Measurements from ENCODE around the gene ISG20. TPM values are rescaled to one million over a fixed set of nuclear protein-coding genes. Genes with fewer than 3 reads are reported as not detected.
A peak's percentile ranks its signal among the peaks of the same experiment; 100 is the strongest.

ISG20 gene
- total and polyA plus RNA-seq, 2 donors (not counting 3 experiments of a cell fraction or from before 2014, with no cell fraction given) = 6.4 to 7.5 TPM

- H3K4me3 ChIP-seq (replicated peaks in 1 of 3; ENCODE audit: insufficient read depth in 1 of 3, low read depth in 1 of 3, low read length in 3 of 3) = no peak overlapping the region
- DNase-seq (ENCODE audit: low read depth, low spot score) = no peak
- H3K79me2 ChIP-seq (ENCODE audit: control insufficient read depth, insufficient read depth, low read length) = no peaks in the 10 kb centered on the region
- TF ChIP-seq FOS (IDR thresholded peaks at IDR 0.05; ENCODE audit: borderline replicate concordance, insufficient read depth, low read length) (no peak), CTCF (IDR thresholded peaks at IDR 0.05; ENCODE audit: extremely low read depth in 1 of 2, insufficient read depth in 1 of 2, low read depth in 1 of 2, low read length in 2 of 2) (peak in 1 of 2 donors; percentile 17)
- peaks cover 6 to 21% of the 10 kb centered on the region in 2 experiments for H3K27me3 ChIP-seq (ENCODE audit: control insufficient read depth in 2 of 2, insufficient read depth in 2 of 2, low read length in 2 of 2)
- no peaks in the 10 kb centered on the region for H3K36me3 ChIP-seq (ENCODE audit: control insufficient read depth in 2 of 2, extremely low read depth in 1 of 2, insufficient read depth in 2 of 2, low read length in 2 of 2)
- POLR2A ChIA-PET = no interaction called here
- intact Hi-C loops (cut with micrococcal nuclease) = loop anchor here (1.0 to 5.0 kb wide), 2 partner anchors 44 to 77 kb away; no protein-coding TSS in a partner anchor
- H2AFZ ChIP-seq (ENCODE audit: low read depth, low read length) = no peak overlapping the region
- H3K27ac ChIP-seq (ENCODE audit: insufficient read depth, low read depth, low read length) = no peak overlapping the region
- no peaks in the 10 kb centered on the region for H4K20me1 ChIP-seq (replicated peaks; ENCODE audit: control insufficient read depth, extremely low read depth, insufficient read depth, low read length)
- CTCF ChIA-PET = interaction anchor here (1.2 kb wide), 2 partner anchors 42 to 44 kb away, joined by 3 to 4 read pairs; no protein-coding TSS in a partner anchor
- dilution Hi-C loops (cut with MboI; ENCODE audit: extremely low pct_ligation_motif_present, low sequenced_read_pairs) = no loop called here
- H3K9ac ChIP-seq (replicated peaks; ENCODE audit: extremely low read depth, insufficient read depth, low read length) = no peak overlapping the region
- H3K4me2 ChIP-seq (ENCODE audit: insufficient read depth, low read length) = no peak overlapping the region
- no peak for FAIRE-seq
- H3K9me1 ChIP-seq (replicated peaks; ENCODE audit: control insufficient read depth, extremely low read depth, insufficient read depth, low read length) = no peaks in the 10 kb centered on the region
- no peaks in the 10 kb centered on the region for H3K4me1 ChIP-seq (ENCODE audit: control insufficient read depth, extremely low read depth, insufficient read depth, low read length)
- no peaks in the 10 kb centered on the region for H3K9me3 ChIP-seq (replicated peaks; ENCODE audit: control insufficient read depth, insufficient read depth, low read length)
- BruUV-seq (replicated peaks) = no TSS peak
These were observed 62.8 kb downstream of the ISG20 start for GRCh38 chr15:88701561-88702095.

- Histone ChIP-seq H4K20me1 (replicated peaks; ENCODE audit: control insufficient read depth, extremely low read depth, insufficient read depth, low read length) (no peaks in the 10 kb centered on the region), H3K9me3 (replicated peaks; ENCODE audit: control insufficient read depth, insufficient read depth, low read length) (no peaks in the 10 kb centered on the region), H3K9ac (replicated peaks; ENCODE audit: extremely low read depth, insufficient read depth, low read length) (no peak overlapping the region), H3K4me1 (ENCODE audit: control insufficient read depth, extremely low read depth, insufficient read depth, low read length) (peaks cover 1% of the 10 kb centered on the region), H3K4me2 (ENCODE audit: insufficient read depth, low read length) (no peak overlapping the region), H3K79me2 (ENCODE audit: control insufficient read depth, insufficient read depth, low read length) (no peaks in the 10 kb centered on the region), H3K27me3 (ENCODE audit: control insufficient read depth in 2 of 2, insufficient read depth in 2 of 2, low read length in 2 of 2) (peaks cover 6 to 21% of the 10 kb centered on the region in 2 experiments), H3K9me1 (replicated peaks; ENCODE audit: control insufficient read depth, extremely low read depth, insufficient read depth, low read length) (no peaks in the 10 kb centered on the region), H3K36me3 (ENCODE audit: control insufficient read depth in 2 of 2, extremely low read depth in 1 of 2, insufficient read depth in 2 of 2, low read length in 2 of 2) (no peaks in the 10 kb centered on the region), H2AFZ (ENCODE audit: low read depth, low read length) (no peak overlapping the region), H3K4me3 (replicated peaks in 1 of 3; ENCODE audit: insufficient read depth in 1 of 3, low read depth in 1 of 3, low read length in 3 of 3) (no peak overlapping the region), H3K27ac (ENCODE audit: insufficient read depth, low read depth, low read length) (no peak overlapping the region)
- DNase-seq (ENCODE audit: low read depth, low spot score) (no peak), FAIRE-seq (no peak)
- dilution Hi-C loops (cut with MboI; ENCODE audit: extremely low pct_ligation_motif_present, low sequenced_read_pairs) = no loop called here
- POLR2A ChIA-PET = no interaction called here
- CTCF ChIA-PET = no interaction called here
- intact Hi-C loops (cut with micrococcal nuclease) = loop anchor here (5.0 kb wide), 1 partner anchor 46 kb away; no protein-coding TSS in a partner anchor
- BruUV-seq (replicated peaks) = no TSS peak
- no peak for TF ChIP-seq CTCF (IDR thresholded peaks at IDR 0.05; ENCODE audit: extremely low read depth in 1 of 2, insufficient read depth in 1 of 2, low read depth in 1 of 2, low read length in 2 of 2)
- no peak for TF ChIP-seq POLR2AphosphoS5 (IDR thresholded peaks at IDR 0.05; ENCODE audit: insufficient read depth, low read depth, low read length)
- TF ChIP-seq FOS (IDR thresholded peaks at IDR 0.05; ENCODE audit: borderline replicate concordance, insufficient read depth, low read length) = no peak
- no peak for TF ChIP-seq JUN (IDR thresholded peaks at IDR 0.05; ENCODE audit: borderline replicate concordance, insufficient read depth, insufficient read length, low read depth)
- TF ChIP-seq GATA2 (IDR thresholded peaks at IDR 0.05; ENCODE audit: insufficient read depth, insufficient read length, low read depth, low read length) = no peak
- no peak for TF ChIP-seq MYC (IDR thresholded peaks at IDR 0.05; ENCODE audit: low read depth, low read length)
- no peak for TF ChIP-seq MAX (IDR thresholded peaks at IDR 0.05; ENCODE audit: insufficient read depth, insufficient read length)
- TF ChIP-seq EZH2 (IDR thresholded peaks at IDR 0.05; ENCODE audit: borderline replicate concordance, low read depth, low read length, severe bottlenecking) = no peak
- TF ChIP-seq POLR2A (IDR thresholded peaks at IDR 0.05; ENCODE audit: low read depth, low read length) = no peak
These were observed 64.2 kb downstream of the ISG20 start for GRCh38 chr15:88702983-88703382.

Measured in endothelial cell of umbilical vein (primary cell).